Ectodermal cell (in vitro differentiated cells): ENCODE results near the gene CD22.

Source experiments
- H3K27ac ChIP-seq: 2 replicates; pipeline ENCODE4 v1.7.0; 2013; ENCODE audit warnings: mild to moderate bottlenecking, low read depth, low read length; ENCODE audit not compliant: insufficient read depth, poor library complexity, severe bottlenecking
- H3K27me3 ChIP-seq: 2 replicates; pipeline ENCODE4 v1.7.0; 2013; ENCODE audit warnings: mild to moderate bottlenecking, low read length; ENCODE audit not compliant: insufficient read depth, control insufficient read depth, poor library complexity, severe bottlenecking
- H3K36me3 ChIP-seq: one replicate; pipeline ENCODE4 v1.7.0; 2013; ENCODE audit warnings: low read length; ENCODE audit not compliant: control insufficient read depth, insufficient read depth
- H3K4me1 ChIP-seq: one replicate; pipeline ENCODE4 v1.7.0; 2013; ENCODE audit warnings: low read length; ENCODE audit not compliant: control insufficient read depth, insufficient read depth
- H3K4me3 ChIP-seq: 2 replicates; pipeline ENCODE4 v1.7.0; 2013; ENCODE audit warnings: low read depth, low read length, control low read depth; ENCODE audit not compliant: insufficient read depth
- H3K9me3 ChIP-seq: 2 replicates; pipeline ENCODE4 v1.7.0; 2013; ENCODE audit warnings: mild to moderate bottlenecking, low read length, moderate library complexity; ENCODE audit not compliant: control insufficient read depth
- whole genome bisulfite sequencing, 2 experiments: methylation state at CpG; one replicate each; pipeline ENCODE4 v1.1.7; 2013; ENCODE audit warnings: missing lambda C conversion rate in 2 of 2; 5-methylcytosine and 5-hydroxymethylcytosine counted together

Gene CD22

DNA sequence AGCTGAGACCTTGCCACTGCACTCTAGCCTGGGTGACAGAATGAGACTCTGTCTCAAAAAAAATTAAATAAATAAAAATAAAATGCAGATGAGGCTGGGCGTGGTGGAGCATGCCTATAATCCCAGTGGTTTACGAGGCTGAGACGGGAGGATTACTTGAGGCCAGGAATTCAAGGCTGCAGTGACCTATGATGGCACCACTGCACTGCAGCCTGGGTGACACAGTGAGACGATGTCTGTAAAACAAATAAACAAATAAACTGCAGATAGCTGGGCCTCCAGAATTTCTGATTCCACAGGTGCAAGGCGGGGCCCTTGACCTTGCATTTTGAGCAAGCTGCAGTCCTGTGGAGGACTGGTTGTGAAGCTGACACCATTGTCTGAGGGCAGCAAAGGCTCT lies 40.1 kb upstream of the CD22 start:
- Histone ChIP-seq H3K4me1 (peaks cover 17% of the 10 kb centered on the region), H3K9me3 (no peaks in the 10 kb centered on the region), H3K36me3 (no peaks in the 10 kb centered on the region), H3K27ac (no peak overlapping the region), H3K4me3 (no peak overlapping the region), H3K27me3 (no peaks in the 10 kb centered on the region)
- WGBS, 2 experiments = 87 to 88% methylated on average over 5 of the region's 5 CpGs

DNA sequence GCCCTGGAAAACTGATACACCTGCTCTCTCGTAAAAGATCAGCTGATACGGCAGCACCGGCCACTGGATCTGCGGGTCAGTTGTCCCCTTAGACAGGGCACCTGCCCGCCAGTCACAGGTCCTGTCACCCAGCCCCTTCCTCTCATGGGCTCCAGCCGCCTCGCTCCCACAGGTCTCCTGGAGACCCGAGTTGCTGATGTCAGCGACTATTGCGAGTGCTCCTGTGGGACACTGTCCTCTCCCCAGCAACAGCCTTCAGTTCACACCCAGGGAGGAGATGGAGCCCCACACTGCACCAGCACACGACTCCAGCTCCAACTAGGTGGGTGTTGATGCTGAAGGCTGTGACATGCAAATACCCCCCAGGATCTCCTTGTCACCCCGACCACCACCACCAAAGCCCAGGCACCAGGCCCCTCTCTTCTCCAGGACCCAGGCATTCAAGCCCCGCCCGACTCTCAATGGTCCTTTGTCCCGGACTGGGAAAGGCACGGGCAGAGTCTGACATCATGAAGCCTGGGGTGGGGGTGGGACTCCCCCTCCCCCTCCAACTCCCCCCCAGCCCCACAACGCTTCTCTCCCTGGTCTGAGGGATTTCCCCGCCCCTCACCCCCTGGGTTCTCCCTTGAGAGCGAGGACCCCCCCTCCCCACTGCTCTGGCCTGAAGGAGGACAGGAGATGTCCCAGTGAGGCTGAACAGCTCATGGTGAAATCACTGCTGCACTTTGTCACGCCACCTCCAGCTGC lies 38.4 kb upstream of the CD22 start:
- no peaks in the 10 kb centered on the region for H3K36me3 ChIP-seq
- H3K27me3 ChIP-seq = no peaks in the 10 kb centered on the region
- 78 to 82% methylated on average over 19 to 20 of the region's 20 CpGs for WGBS, 2 experiments
- peaks cover 19% of the 10 kb centered on the region for H3K4me1 ChIP-seq
- H3K9me3 ChIP-seq = no peaks in the 10 kb centered on the region
- H3K27ac ChIP-seq = no peak overlapping the region
- no peak overlapping the region for H3K4me3 ChIP-seq

DNA sequence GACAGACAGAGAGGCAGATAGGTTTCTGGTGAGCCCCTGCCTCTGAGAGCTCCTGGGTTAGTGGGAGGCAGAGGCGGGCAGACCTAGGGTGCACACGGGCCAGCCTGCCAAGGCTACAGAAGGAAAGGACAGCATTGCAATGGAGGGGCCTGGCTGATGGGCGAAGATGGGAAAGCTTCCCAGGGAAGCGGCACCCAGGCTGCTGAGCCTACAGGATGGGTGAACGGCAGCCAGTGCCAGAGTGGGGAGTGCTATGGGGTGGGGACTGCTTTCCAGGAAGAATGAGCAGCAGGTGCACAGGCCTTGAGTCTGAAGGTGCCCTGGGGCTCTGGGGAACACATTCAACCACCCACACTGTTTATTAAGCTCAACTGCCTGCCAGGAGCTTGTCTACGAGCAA lies 37.7 kb upstream of the CD22 start:
- H3K9me3 ChIP-seq = no peaks in the 10 kb centered on the region
- H3K4me3 ChIP-seq = no peak overlapping the region
- H3K36me3 ChIP-seq = no peaks in the 10 kb centered on the region
- peaks cover 19% of the 10 kb centered on the region for H3K4me1 ChIP-seq
- H3K27ac ChIP-seq = no peak overlapping the region
- H3K27me3 ChIP-seq = no peaks in the 10 kb centered on the region
- WGBS, 2 experiments = 89 to 94% methylated on average over 6 of the region's 6 CpGs

- no peak within 1 kb of the TSS for H3K27ac ChIP-seq
- no peaks in the 10 kb centered on the region for H3K36me3 ChIP-seq
- 85% methylated on average over 12 of the region's 12 CpGs for WGBS, 2 experiments
- H3K9me3 ChIP-seq = no peaks in the 10 kb centered on the region
- peaks cover 19% of the 10 kb centered on the region for H3K4me1 ChIP-seq
- H3K4me3 ChIP-seq = no peak within 1 kb of the TSS
- no peaks in the 10 kb centered on the region for H3K27me3 ChIP-seq
Measured at GRCh38 chr19:35291916-35292315, 37.1 kb upstream of the CD22 start, which contains the start of gene MAG. TSS of gene MAG (plus strand) at chr19:35292161. CDS start at chr19:35295409, 3,248 bp downstream.

DNA sequence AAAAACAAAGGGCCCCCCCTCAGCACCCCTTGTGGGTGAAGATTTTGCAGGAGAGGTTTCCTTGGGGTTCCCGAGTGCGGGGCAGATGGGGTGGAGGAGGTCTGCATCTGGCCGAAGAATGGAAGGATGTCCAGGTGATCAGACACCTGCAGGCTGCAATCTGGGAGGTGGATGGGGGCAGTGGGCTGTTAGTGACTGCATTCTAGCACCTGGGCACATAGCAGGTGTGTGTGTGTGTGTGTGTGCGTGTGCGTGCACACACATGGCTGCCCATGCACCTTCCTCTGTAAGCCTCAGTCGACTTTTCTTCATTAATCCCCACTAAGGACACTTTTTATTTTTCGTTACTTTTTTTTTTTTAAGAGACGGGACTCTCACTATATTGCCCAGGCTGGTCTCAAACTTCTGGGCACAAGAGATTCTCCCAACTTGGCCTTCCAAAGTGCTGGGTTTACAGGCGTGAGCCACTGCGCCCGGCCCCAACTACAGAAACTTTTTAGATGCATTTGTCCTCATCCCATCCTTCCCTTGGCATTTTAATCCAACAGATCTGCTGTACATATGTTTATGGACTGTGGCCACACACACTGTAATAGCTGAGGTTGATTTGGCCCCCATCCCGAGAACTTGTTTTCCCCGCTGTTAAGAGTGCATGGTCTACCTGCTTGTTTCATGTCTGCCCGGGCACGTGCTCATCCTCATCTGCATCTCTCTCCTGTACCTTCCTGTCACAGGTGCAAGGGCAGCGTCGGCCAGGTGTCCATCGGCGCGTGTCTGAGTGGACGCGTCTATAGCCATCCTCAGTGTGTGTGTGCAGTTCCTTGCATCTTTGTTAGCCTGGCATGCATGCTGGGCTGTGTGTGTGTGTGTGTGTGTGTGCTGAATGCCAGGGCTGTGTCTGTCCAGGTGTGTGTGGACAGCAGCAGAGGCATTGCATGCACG lies 36.3 kb upstream of the CD22 start:
- Histone ChIP-seq H3K27me3 (no peaks in the 10 kb centered on the region), H3K9me3 (no peaks in the 10 kb centered on the region), H3K36me3 (no peaks in the 10 kb centered on the region), H3K4me3 (no peak overlapping the region), H3K4me1 (peaks cover 19% of the 10 kb centered on the region), H3K27ac (no peak overlapping the region)
- WGBS, 2 experiments = 88 to 93% methylated on average over 23 of the region's 23 CpGs

GRCh38 chr19:35293363-35293739 lies 35.6 kb upstream of the CD22 start:
- 78 to 82% methylated on average over 7 of the region's 7 CpGs for WGBS, 2 experiments
- Histone ChIP-seq H3K27ac (no peak overlapping the region), H3K9me3 (no peaks in the 10 kb centered on the region), H3K4me3 (no peak overlapping the region), H3K4me1 (peaks cover 19% of the 10 kb centered on the region), H3K36me3 (no peaks in the 10 kb centered on the region), H3K27me3 (no peaks in the 10 kb centered on the region)

DNA sequence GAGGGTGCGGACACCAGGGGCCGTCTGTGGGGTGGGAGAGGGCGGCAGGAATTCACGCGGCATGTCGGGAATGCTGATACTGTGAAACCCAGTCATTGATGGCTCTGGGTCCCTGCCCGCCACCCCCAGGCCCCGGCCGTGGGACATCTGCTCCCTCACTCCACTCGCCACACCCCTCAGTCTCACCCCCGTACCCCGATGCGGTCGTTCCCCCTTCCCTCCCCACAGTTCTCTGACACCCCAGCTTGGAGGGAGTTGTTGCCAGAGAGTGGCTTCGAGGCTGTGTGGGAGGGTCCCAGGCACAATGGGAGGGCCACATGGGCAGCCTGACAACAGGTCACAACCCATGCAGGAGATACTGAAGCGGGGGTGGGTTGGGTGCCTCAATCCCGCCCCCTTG lies 35.2 kb upstream of the CD22 start:
- H3K27me3 ChIP-seq = no peaks in the 10 kb centered on the region
- no peaks in the 10 kb centered on the region for H3K9me3 ChIP-seq
- no peak overlapping the region for H3K27ac ChIP-seq
- H3K36me3 ChIP-seq = no peaks in the 10 kb centered on the region
- no peak overlapping the region for H3K4me3 ChIP-seq
- WGBS, 2 experiments = 74 to 76% methylated on average over 17 of the region's 17 CpGs
- peaks cover 19% of the 10 kb centered on the region for H3K4me1 ChIP-seq

- no peaks in the 10 kb centered on the region for H3K9me3 ChIP-seq
- WGBS, 2 experiments = 89 to 90% methylated on average over 3 of the region's 3 CpGs
- H3K27ac ChIP-seq = no peak overlapping the region
- peaks cover 19% of the 10 kb centered on the region for H3K4me1 ChIP-seq
- no peaks in the 10 kb centered on the region for H3K27me3 ChIP-seq
- no peak overlapping the region for H3K4me3 ChIP-seq
- no peaks in the 10 kb centered on the region for H3K36me3 ChIP-seq
Measured at GRCh38 chr19:35294328-35294727, 34.7 kb upstream of the CD22 start.

DNA sequence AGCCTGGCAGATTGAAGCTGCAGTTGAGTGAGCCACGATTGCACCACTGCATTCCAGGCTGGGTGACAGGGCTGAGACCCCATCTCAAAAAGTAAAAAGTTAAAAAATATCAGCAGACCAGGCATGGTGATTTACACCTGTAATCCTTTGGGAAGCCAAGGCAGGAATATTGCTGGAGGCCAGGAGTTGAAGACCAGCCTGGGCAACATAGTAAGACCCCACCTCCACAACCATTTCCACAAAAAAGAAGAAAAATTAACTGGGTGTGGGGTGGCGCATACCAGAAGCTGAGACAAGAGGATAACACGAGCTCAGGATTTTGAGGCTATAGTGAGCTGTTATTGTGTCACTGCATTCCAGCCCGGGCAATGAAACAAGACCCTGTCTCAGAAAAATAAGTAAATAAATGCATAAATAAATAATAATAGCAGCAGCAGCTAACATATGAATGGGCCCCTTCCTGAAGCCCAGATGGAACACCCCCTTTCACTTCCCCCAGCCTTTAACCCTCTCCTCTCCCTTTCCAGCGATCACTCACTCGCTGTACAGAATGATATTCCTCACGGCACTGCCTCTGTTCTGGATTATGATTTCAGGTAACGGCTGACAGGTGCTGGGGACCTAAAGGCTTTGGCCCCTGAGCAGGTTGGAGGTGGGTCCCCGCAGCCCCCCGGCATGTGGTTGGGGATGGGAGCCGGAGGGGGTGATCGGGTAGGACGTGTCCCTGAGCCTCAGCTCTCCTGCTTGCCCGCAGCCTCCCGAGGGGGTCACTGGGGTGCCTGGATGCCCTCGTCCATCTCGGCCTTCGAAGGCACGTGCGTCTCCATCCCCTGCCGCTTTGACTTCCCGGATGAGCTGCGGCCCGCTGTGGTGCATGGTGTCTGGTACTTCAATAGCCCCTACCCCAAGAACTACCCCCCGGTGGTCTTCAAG lies 33.9 kb upstream of the CD22 start:
- WGBS, 2 experiments = 80 to 82% methylated on average over 24 to 25 of the region's 25 CpGs
- Histone ChIP-seq H3K27me3 (no peaks in the 10 kb centered on the region), H3K4me1 (peaks cover 19% of the 10 kb centered on the region), H3K9me3 (no peaks in the 10 kb centered on the region), H3K27ac (no peak overlapping the region), H3K36me3 (no peaks in the 10 kb centered on the region), H3K4me3 (no peak overlapping the region)
